IPS-20b (cell line): ENCODE data around the gene AADAT.
A peak's percentile ranks its signal among the peaks of the same experiment; 100 is the strongest.

Source experiments
- H3K27ac ChIP-seq: one replicate; pipeline ENCODE4 v1.5.1; 2013; ENCODE audit warnings: low read length
- H3K27me3 ChIP-seq: 2 replicates; pipeline ENCODE4 v1.6.1; 2013; ENCODE audit warnings: mild to moderate bottlenecking, low read length, inconsistent platforms; ENCODE audit not compliant: insufficient read depth
- H3K36me3 ChIP-seq: 2 replicates; pipeline ENCODE4 v1.6.1; 2013; ENCODE audit warnings: low read depth, mild to moderate bottlenecking, inconsistent platforms, low read length, moderate library complexity; ENCODE audit not compliant: insufficient read depth
- H3K4me1 ChIP-seq: 2 replicates; pipeline ENCODE4 v1.6.1; 2013; ENCODE audit warnings: mild to moderate bottlenecking, control low read depth, inconsistent platforms, low read length, moderate library complexity; ENCODE audit not compliant: insufficient read depth
- H3K4me3 ChIP-seq: 2 replicates; pipeline ENCODE4 v1.5.1; 2013; ENCODE audit warnings: mild to moderate bottlenecking, low read length, inconsistent platforms
- H3K9ac ChIP-seq: 2 replicates; pipeline ENCODE4 v1.6.1; 2013; ENCODE audit warnings: low read depth, mild to moderate bottlenecking, inconsistent platforms, low read length, moderate library complexity
- H3K9me3 ChIP-seq: 2 replicates; pipeline ENCODE4 v1.6.1; 2013; ENCODE audit warnings: mild to moderate bottlenecking, low read depth, low read length, inconsistent platforms; ENCODE audit not compliant: insufficient read depth

Gene AADAT

GRCh38 chr4:170088716-170089115, 1.0 kb downstream of the AADAT start:
- peak overlapping the region; percentile 94 for H3K4me3 ChIP-seq
- H3K9ac ChIP-seq: peak overlapping the region; percentile 92; the same call in 1 of the 2 replicates
- H3K27ac ChIP-seq: no peak overlapping the region
- H3K4me1 ChIP-seq: peaks cover 9% of the 10 kb centered on the region; the same call in 1 of the 2 replicates
- peaks cover 46% of the 10 kb centered on the region for H3K36me3 ChIP-seq
- H3K9me3 ChIP-seq: no peaks in the 10 kb centered on the region
- H3K27me3 ChIP-seq: peaks cover 16% of the 10 kb centered on the region; the same call in 1 of the 2 replicates

DNA sequence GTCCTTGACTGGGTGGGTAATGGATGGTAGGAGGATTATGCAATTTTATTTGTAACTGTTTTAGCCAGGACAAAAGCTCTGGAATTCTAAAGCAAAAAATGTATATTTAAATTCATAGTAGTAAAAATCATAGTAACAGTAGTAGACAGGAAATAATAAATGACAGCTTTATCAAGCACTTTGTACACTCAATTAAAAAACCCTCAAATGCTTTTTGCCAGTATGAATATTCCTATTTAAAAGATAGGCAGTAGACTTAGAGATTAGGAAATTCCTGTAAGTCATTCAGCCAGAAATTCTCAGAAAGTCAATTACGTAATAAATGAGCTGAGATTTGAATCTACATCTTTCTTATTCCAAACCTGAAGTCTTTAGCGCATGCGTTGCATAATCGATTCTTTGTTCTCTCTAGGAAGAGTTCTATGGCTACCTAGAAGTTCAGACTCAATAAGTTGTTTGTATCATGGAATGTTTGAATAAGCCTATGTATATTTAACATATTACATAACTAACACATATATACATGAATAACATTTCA, 2.5 kb downstream of the AADAT start:
- H3K27ac ChIP-seq: no peak overlapping the region
- peaks cover 9% of the 10 kb centered on the region; the same call in 1 of the 2 replicates for H3K4me1 ChIP-seq
- no peak overlapping the region for H3K4me3 ChIP-seq
- peaks cover 16% of the 10 kb centered on the region; the same call in 1 of the 2 replicates for H3K27me3 ChIP-seq
- H3K9me3 ChIP-seq: no peaks in the 10 kb centered on the region
- peaks cover 56% of the 10 kb centered on the region for H3K36me3 ChIP-seq
- H3K9ac ChIP-seq: no peak overlapping the region

- Histone ChIP-seq H3K27me3 (no peaks in the 10 kb centered on the region; the same call in 1 of the 2 replicates), H3K9me3 (no peaks in the 10 kb centered on the region), H3K4me1 (0 out of 2 replicates have a peak, but pooled peaks cover under 1% of the 10 kb centered on the region), H3K36me3 (peaks cover 92% of the 10 kb centered on the region), H3K9ac (no peak overlapping the region), H3K27ac (no peak overlapping the region), H3K4me3 (no peak overlapping the region)
Observed at GRCh38 chr4:170083541-170083940, 6.2 kb downstream of the AADAT start.

GRCh38 chr4:170080496-170080895, 9.3 kb downstream of the AADAT start:
- Histone ChIP-seq H3K4me3 (no peak overlapping the region), H3K27me3 (no peaks in the 10 kb centered on the region), H3K36me3 (peaks cover 92% of the 10 kb centered on the region), H3K27ac (no peak overlapping the region), H3K9me3 (no peaks in the 10 kb centered on the region), H3K9ac (no peak overlapping the region), H3K4me1 (no peaks in the 10 kb centered on the region)

DNA sequence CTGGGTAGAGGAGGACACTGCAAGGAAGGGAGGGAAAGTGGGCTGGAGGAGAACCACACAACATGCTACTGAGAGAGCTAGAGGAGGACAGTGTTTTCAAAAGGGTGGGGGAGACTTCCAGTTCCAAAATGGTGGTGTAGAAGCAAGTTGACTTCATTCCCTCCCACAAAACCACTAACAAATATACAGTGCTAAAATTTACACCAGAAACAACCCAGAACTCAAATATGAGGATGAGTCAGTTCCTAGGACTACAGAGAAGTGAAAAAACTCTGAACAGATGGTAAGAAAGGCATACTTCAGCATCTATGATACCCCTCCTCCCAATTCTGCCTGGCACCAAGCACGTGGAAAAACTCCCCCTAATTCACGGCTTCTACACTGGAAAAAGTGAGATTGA, 9.8 kb downstream of the AADAT start:
- H3K27ac ChIP-seq: no peak overlapping the region
- H3K4me3 ChIP-seq: no peak overlapping the region
- H3K27me3 ChIP-seq: no peaks in the 10 kb centered on the region
- H3K36me3 ChIP-seq: peaks cover 92% of the 10 kb centered on the region
- H3K9ac ChIP-seq: no peak overlapping the region
- peaks cover 3% of the 10 kb centered on the region for H3K4me1 ChIP-seq
- H3K9me3 ChIP-seq: no peaks in the 10 kb centered on the region

DNA sequence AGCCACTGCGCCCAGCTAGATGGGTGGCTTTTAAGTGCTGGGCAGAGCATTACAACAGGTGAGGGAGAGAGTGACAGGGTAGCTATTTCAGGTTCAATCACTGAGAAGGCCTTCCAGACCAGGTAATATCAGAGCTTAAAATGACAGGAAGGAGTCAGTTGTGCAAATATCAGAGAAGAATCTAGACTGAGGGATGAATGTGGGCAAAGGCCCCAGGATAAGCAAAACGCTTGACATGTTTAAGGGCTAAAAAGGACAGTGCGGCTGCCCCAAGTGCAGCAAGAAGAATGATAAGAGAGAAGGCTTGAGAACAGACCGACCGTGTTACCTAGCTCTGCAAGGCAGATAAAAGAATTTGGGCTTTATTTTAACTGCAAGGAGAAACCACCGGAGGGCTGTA, 18.6 kb downstream of the AADAT start:
- Histone ChIP-seq H3K9me3 (no peaks in the 10 kb centered on the region), H3K27ac (no peak overlapping the region), H3K36me3 (peaks cover 76% of the 10 kb centered on the region), H3K9ac (no peak overlapping the region), H3K4me3 (no peak overlapping the region), H3K27me3 (no peaks in the 10 kb centered on the region), H3K4me1 (peaks cover 10% of the 10 kb centered on the region)

DNA sequence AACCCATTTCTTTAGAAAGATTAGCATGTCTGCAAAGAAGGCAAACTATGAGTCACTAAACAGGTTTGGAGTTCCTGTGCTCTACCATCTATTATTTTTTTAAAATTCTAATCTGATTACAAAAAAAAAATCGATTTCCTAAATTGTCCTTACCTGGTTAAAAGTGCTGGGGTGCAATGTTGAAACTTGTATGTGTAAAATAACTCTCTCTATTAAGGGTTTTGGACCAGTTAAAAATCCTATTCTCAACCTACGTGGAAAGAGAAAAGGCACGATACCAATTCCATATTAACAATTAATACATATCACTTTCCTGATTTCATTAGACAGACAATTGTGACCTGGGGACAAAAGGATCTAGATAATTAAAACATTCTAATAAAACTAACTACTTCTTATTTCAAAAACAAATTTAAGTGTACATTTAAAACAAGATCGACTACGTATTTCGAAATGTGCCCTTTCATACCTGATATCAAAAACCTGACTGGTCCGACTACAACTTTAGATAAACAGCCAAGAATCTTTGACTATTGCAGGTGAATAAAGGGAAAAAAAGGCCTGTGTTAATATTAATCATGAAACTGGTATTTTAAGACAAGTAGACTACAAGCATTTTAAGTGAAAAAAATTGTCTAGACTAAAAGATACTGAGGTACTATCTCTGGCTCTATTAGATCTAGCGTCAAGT, 21.2 kb downstream of the AADAT start:
- Histone ChIP-seq H3K4me1 (no peaks in the 10 kb centered on the region), H3K27ac (no peak overlapping the region), H3K9ac (no peak overlapping the region), H3K36me3 (peaks cover 76% of the 10 kb centered on the region), H3K27me3 (no peaks in the 10 kb centered on the region), H3K9me3 (no peaks in the 10 kb centered on the region), H3K4me3 (no peak overlapping the region)

GRCh38 chr4:170059421-170059820, 30.3 kb downstream of the AADAT start:
- Histone ChIP-seq H3K27ac (no peak overlapping the region), H3K9ac (no peak overlapping the region), H3K36me3 (peaks cover 53% of the 10 kb centered on the region), H3K27me3 (no peaks in the 10 kb centered on the region), H3K4me3 (no peak overlapping the region), H3K9me3 (no peaks in the 10 kb centered on the region), H3K4me1 (peaks cover 2% of the 10 kb centered on the region; the same call in 1 of the 2 replicates)

DNA sequence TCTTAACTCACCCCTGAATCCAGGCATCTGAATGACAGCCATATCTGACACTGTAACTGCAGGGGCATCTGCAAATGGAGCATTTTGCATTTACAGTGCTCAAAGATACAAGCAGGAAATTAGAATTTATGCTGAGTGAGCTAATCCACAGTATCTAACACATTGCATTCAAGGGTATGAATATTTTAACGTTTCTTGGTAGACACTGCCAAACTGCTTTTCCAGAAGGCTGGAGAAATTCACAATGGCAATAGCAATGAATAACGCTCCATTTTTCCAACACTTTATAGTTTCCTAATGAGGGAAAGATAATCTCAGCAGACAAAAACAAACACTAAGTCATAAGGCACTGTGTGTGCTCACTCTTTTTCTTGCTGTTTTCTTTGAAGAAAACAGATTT, 30.9 kb downstream of the AADAT start:
- H3K9ac ChIP-seq: no peak overlapping the region
- H3K4me1 ChIP-seq: peaks cover 2% of the 10 kb centered on the region; the same call in 1 of the 2 replicates
- no peak overlapping the region for H3K27ac ChIP-seq
- no peaks in the 10 kb centered on the region for H3K9me3 ChIP-seq
- no peaks in the 10 kb centered on the region for H3K27me3 ChIP-seq
- H3K4me3 ChIP-seq: no peak overlapping the region
- H3K36me3 ChIP-seq: peaks cover 48% of the 10 kb centered on the region

DNA sequence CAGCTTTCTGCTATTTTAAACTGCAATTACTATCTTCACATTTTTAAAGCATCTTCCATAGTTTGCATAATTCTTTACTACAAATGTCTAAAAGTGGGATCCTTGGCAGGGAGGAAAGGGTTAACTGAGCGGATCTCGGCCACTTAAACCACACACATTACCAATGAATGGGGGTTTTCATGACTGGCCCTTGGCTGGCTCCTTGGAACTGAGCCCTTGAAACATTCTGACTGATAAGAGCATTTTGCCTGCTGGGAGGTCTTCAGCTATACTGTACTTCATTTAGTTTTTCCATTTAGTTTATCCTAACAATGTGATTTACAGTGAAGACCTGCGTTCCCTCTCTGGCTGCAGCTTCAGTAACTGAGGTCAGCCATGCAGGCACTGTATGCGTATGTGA, 31.9 kb downstream of the AADAT start:
- no peak overlapping the region for H3K9ac ChIP-seq
- H3K4me1 ChIP-seq: peaks cover 2% of the 10 kb centered on the region; the same call in 1 of the 2 replicates
- no peak overlapping the region for H3K27ac ChIP-seq
- H3K36me3 ChIP-seq: peaks cover 40% of the 10 kb centered on the region
- H3K9me3 ChIP-seq: no peaks in the 10 kb centered on the region
- no peaks in the 10 kb centered on the region for H3K27me3 ChIP-seq
- no peak overlapping the region for H3K4me3 ChIP-seq

DNA sequence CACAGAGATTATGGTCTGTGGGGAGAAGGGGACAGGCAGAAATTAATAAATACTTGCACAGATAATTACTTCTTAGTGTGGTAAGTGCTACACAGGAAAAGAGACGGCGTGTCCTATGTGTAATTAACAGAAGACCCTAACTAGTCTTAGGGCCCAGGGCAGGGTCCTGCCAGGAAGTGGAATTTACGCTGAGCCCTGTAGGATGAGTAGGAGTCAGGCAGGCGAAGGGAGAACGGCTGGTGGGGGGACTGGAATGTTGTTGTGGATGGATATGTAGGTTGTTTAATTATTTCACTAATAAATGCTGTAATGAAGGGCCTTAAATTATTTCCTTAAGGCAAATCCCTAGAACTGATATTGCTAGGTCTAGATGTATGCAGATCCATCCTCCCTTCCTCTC, 36.8 kb downstream of the AADAT start:
- H3K36me3 ChIP-seq: no peaks in the 10 kb centered on the region; the same call in 1 of the 2 replicates
- H3K4me3 ChIP-seq: no peak overlapping the region
- no peaks in the 10 kb centered on the region for H3K4me1 ChIP-seq
- H3K27ac ChIP-seq: peak overlapping the region; percentile 32
- H3K9me3 ChIP-seq: no peaks in the 10 kb centered on the region
- no peak overlapping the region for H3K9ac ChIP-seq
- H3K27me3 ChIP-seq: no peaks in the 10 kb centered on the region

DNA sequence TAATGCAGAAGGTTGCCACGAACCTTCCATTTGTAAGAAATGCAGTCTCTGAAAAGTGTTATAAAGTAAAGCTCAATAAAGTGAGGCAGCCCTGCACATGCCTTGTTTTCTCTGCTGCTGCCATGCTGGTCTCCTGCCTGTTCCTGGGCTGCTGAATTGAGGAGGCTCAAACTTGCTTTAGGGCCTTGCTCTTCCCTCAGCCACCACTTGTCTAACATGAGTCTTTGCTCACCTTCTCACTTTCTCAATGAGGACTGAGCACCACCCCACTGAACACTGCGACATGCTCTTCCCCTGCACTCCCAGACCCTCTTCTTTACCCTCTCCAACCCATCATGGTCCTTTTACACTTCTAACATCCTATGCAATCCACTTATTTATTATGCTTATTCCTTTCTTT, 38.4 kb downstream of the AADAT start:
- no peaks in the 10 kb centered on the region for H3K27me3 ChIP-seq
- no peak overlapping the region for H3K27ac ChIP-seq
- no peaks in the 10 kb centered on the region for H3K9me3 ChIP-seq
- H3K4me1 ChIP-seq: no peaks in the 10 kb centered on the region
- H3K4me3 ChIP-seq: no peak overlapping the region
- no peak overlapping the region for H3K9ac ChIP-seq
- H3K36me3 ChIP-seq: no peaks in the 10 kb centered on the region
